Liver (tissue), 3 donors: Measurements from ENCODE around the gene LEMD2.

Experiments used
- CTCF ChIP-seq: fragments of 150-350 bp; IDR thresholded peaks from 2 replicates; pipeline ENCODE4 v1.5.1; 2017; ENCODE audit warnings: improper control_type of control experiment, low read depth, low read length; ENCODE audit not compliant: missing input control
- FOXA1 ChIP-seq: IDR thresholded peaks from 2 replicates; pipeline ENCODE4 v1.6.1; 2016; ENCODE audit warnings: antibody characterized with exemption
- GABPA ChIP-seq, 2 donors: IDR thresholded peaks in 1 of 2; conservative IDR thresholded peaks in 1 of 2; 2 replicates each; pipeline ENCODE4 v1.6.1; 2016; ENCODE audit warnings: antibody characterized with exemption in 2 of 2, mild to moderate bottlenecking in 1 of 2, moderate library complexity in 1 of 2
- JUND ChIP-seq, 2 donors: IDR thresholded peaks; 2 replicates each; pipeline ENCODE4 v1.6.1; 2016; ENCODE audit warnings: antibody characterized with exemption in 2 of 2
- MAX ChIP-seq: IDR thresholded peaks from 2 replicates; pipeline ENCODE4 v1.6.1; 2016; ENCODE audit warnings: antibody characterized with exemption
- RAD21 ChIP-seq, 2 donors: IDR thresholded peaks; 2 replicates each; pipeline ENCODE4 v1.6.1; 2016; ENCODE audit warnings: antibody characterized with exemption in 2 of 2, mild to moderate bottlenecking in 2 of 2
- REST ChIP-seq: IDR thresholded peaks from 2 replicates; pipeline ENCODE4 v1.6.1; 2016; ENCODE audit warnings: antibody characterized with exemption, mild to moderate bottlenecking
- RXRA ChIP-seq, 2 donors: IDR thresholded peaks; 2 replicates each; pipeline ENCODE4 v1.6.1; 2017 to 2018; ENCODE audit warnings: antibody characterized with exemption in 2 of 2, mild to moderate bottlenecking in 1 of 2
- TAF1 ChIP-seq: conservative IDR thresholded peaks from 2 replicates; pipeline ENCODE4 v1.6.1; 2016; ENCODE audit warnings: antibody characterized with exemption, mild to moderate bottlenecking
- YY1 ChIP-seq: IDR thresholded peaks from 2 replicates; pipeline ENCODE4 v1.6.1; 2016; ENCODE audit warnings: antibody characterized with exemption, mild to moderate bottlenecking
- ZBTB33 ChIP-seq: IDR thresholded peaks from 2 replicates; pipeline ENCODE4 v1.6.1; 2016; ENCODE audit warnings: antibody characterized with exemption
- donor health status: healthy.
- donor health status: healthy.

GRCh38 chr6:33820243-33820642, 31.3 kb upstream of the LEMD2 start:
- TF ChIP-seq CTCF = no peak
- TF ChIP-seq FOXA1 = no peak
- TF ChIP-seq JUND (IDR thresholded peaks at IDR 0.05) = no peak
- TF ChIP-seq REST = no peak
- no peak for TF ChIP-seq YY1
- TF ChIP-seq RXRA (IDR thresholded peaks at IDR 0.05) = no peak
- TF ChIP-seq GABPA (IDR thresholded peaks at IDR 0.05 in 1 of 2, conservative IDR thresholded peaks at IDR 0.05 in 1 of 2) = no peak
- TF ChIP-seq TAF1 = no peak
- TF ChIP-seq MAX = no peak
- TF ChIP-seq RAD21 (IDR thresholded peaks at IDR 0.05) = no peak
- no peak for TF ChIP-seq ZBTB33
